Heart left ventricle (tissue), 13 donors: Measurements from ENCODE around the gene SORL1-AS1.

Experiments
- CTCF ChIP-seq, 12 donors: fragments of 200-600 bp; sonication (generic) in 4 of 12; IDR thresholded peaks; one replicate each; pipeline versions ENCODE4 v1.5.0 to v1.8.0; 2018 to 2022; ENCODE audit warnings: antibody characterized with exemption in 12 of 12, mild to moderate bottlenecking in 5 of 12
- POLR2A ChIP-seq, 2 donors: fragments of 450-650 bp; IDR thresholded peaks; one replicate each; pipeline ENCODE4 v1.6.1; 2017; ENCODE audit warnings: antibody characterized with exemption in 2 of 2, mild to moderate bottlenecking in 2 of 2, moderate library complexity in 2 of 2
- donor health status: ischemic (EF 13 %, LVEDD 7.1; RV severe dilation, severe dysfunction).
- donor health status: DM: no; HTN: yes; CAD: no.
- donor health status: DM: no; HTN: no; CAD: no.
- donor health status: ischemic (EF 25% LVEDD 6.9; RV normal size, moderate dysfunction).
- donor health status: ischemic (EF 25% LVEDD 5.7; RV mildly dilated, moderate dysfunction).
- donor health status: ischemic (EF 35%, LVEDD 5.7; RV mildly dilated, moderate dysfunction).
- donor health status: nonischemic (EF 11% LVEDD 7.7; RV severe dilation, severe dysfunction).
- donor health status: DM: yes; HTN: yes; CAD: no.
- donor health status: PGD.
- donor health status: ischemic (EF 29% LVEDD 5.4; RV normal size, mild dysfunction).
- donor health status: nonischemic (EF 23%, LVEDD 6.1; RV moderate dilation, normal function).

- no peak for TF ChIP-seq POLR2A (IDR thresholded peaks at IDR 0.05)
- no peak for TF ChIP-seq CTCF (IDR thresholded peaks at IDR 0.05)
These were observed 11.2 kb downstream of the SORL1-AS1 start for GRCh38 chr11:121441521-121441920.
